Hepatocyte (in vitro differentiated cells): Measurements from ENCODE around the gene MTRFR. TPM values are rescaled to one million over a fixed set of nuclear protein-coding genes. Genes with fewer than 3 reads are reported as not detected.
A peak's percentile ranks its signal among the peaks of the same experiment; 100 is the strongest.

Experiments
- DNase-seq: peaks from one replicate; pipeline ENCODE4 v3.0.0-alpha.2; 2016; ENCODE audit warnings: low spot score
- H2AFZ ChIP-seq: fragments of 200-600 bp; sonication (generic); 2 replicates; pipeline ENCODE4 v1.6.0; 2016; ENCODE audit warnings: antibody characterized with exemption, mild to moderate bottlenecking
- H3K27ac ChIP-seq: fragments of 200-600 bp; sonication (generic); 2 replicates; pipeline ENCODE4 v1.5.1; 2016; ENCODE audit warnings: mild to moderate bottlenecking
- H3K27me3 ChIP-seq: fragments of 200-600 bp; sonication (generic); 2 replicates; pipeline ENCODE4 v1.6.1; 2016
- H3K36me3 ChIP-seq: fragments of 200-600 bp; sonication (generic); replicated peaks from 2 replicates; pipeline ENCODE4 v1.5.1; 2016; ENCODE audit warnings: low read depth; ENCODE audit not compliant: insufficient read depth
- H3K4me1 ChIP-seq: fragments of 200-600 bp; sonication (generic); 2 replicates; pipeline ENCODE4 v1.5.1; 2016; ENCODE audit warnings: mild to moderate bottlenecking, moderate library complexity; ENCODE audit not compliant: insufficient read depth
- H3K4me2 ChIP-seq: fragments of 200-600 bp; sonication (generic); 2 replicates; pipeline ENCODE4 v1.6.0; 2016
- H3K4me3 ChIP-seq: fragments of 200-600 bp; sonication (generic); 2 replicates; pipeline ENCODE4 v1.5.1; 2016; ENCODE audit warnings: mild to moderate bottlenecking
- H3K79me2 ChIP-seq: fragments of 200-600 bp; sonication (generic); 2 replicates; pipeline ENCODE4 v1.6.0; 2017; ENCODE audit warnings: mild to moderate bottlenecking
- H3K9me2 ChIP-seq: fragments of 200-600 bp; sonication (generic); replicated peaks from 2 replicates; pipeline ENCODE4 v1.6.0; 2017; ENCODE audit warnings: mild to moderate bottlenecking; ENCODE audit not compliant: insufficient read depth
- H3K9me3 ChIP-seq: fragments of 200-600 bp; sonication (generic); 2 replicates; pipeline ENCODE4 v1.5.1; 2016; ENCODE audit warnings: low read depth, mild to moderate bottlenecking
- H4K20me1 ChIP-seq: fragments of 200-600 bp; sonication (generic); 2 replicates; pipeline ENCODE4 v1.6.0; 2016; ENCODE audit warnings: mild to moderate bottlenecking; ENCODE audit not compliant: insufficient read depth, poor library complexity, severe bottlenecking
- EZH2 ChIP-seq: fragments of 200-600 bp; sonication (generic); IDR thresholded peaks from 2 replicates; pipeline ENCODE4 v1.6.1; 2016; ENCODE audit warnings: antibody characterized with exemption, mild to moderate bottlenecking, borderline replicate concordance
- EZH2phosphoT487 ChIP-seq: fragments of 200-600 bp; sonication (generic); IDR thresholded peaks from one replicate; pipeline ENCODE4 v1.6.1; 2018; ENCODE audit warnings: antibody characterized with exemption, mild to moderate bottlenecking, low read depth, moderate library complexity; ENCODE audit not compliant: unreplicated experiment, severe bottlenecking
- WGBS: methylation state at CpG from one replicate; pipeline ENCODE4 v1.1.6; 2016; ENCODE audit warnings: low lambda C conversion rate; ENCODE audit errors: missing lambda C conversion rate; 5-methylcytosine and 5-hydroxymethylcytosine counted together
- polyA plus RNA-seq: library from polyadenylated mRNA; unstranded; fragments of >200 nt; fragmentation: Nextera tagmentation; extraction: Ambion mirVana; gene quantifications from 2 replicates; pipeline ENCODE4 v1.2.1, GENCODE V29; 2016
- total RNA-seq: library from RNA; depleted of rRNA; stranded (reverse); fragments of >200 nt; gene quantifications from 2 replicates; pipeline ENCODE4 v1.2.3, GENCODE V29; 2014
- TF ChIP-seq, protein P1 (sequence below): fragments of 200-600 bp; sonication (generic); IDR thresholded peaks from 2 replicates; pipeline ENCODE4 v1.5.1; 2016; ENCODE audit warnings: antibody characterized with exemption, mild to moderate bottlenecking; ENCODE audit not compliant: poor library complexity

The MTRFR gene
- total and polyA plus RNA-seq, 2 experiments from 2014 or later = 13.3 to 13.8 TPM

DNA sequence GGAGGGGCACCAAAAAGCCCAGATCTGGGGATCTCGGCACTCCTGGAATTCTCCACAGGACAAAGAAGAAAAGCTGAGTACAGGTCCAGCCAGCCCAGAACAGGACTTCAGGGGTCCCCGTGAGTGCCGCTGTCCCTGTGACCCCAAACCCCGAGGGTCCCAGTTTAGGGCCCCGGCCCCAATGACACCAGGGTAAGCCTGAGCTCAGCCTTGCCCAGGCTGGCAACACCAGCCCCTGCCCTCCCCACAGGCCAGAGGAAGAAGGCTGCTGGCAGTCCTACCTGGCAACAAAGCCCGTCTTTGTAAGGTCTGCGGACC, 36.6 kb downstream of the MTRFR start:
- Histone ChIP-seq H4K20me1 (peaks cover 23% of the 10 kb centered on the region), H3K4me1 (peaks cover 16% of the 10 kb centered on the region), H3K79me2 (peaks cover 62% of the 10 kb centered on the region), H3K27ac (peak overlapping the region; percentile 96), H3K36me3 (no peaks in the 10 kb centered on the region), H3K4me2 (peak overlapping the region; percentile 98), H2AFZ (peak overlapping the region; percentile 9), H3K27me3 (no peaks in the 10 kb centered on the region), H3K9me3 (no peaks in the 10 kb centered on the region), H3K9me2 (no peaks in the 10 kb centered on the region), H3K4me3 (peak overlapping the region; percentile 78)
- WGBS = 2% methylated on average over 6 of the region's 7 CpGs
- no peak for DNase-seq
- no peak for TF ChIP-seq EZH2phosphoT487
- TF ChIP-seq, protein P1, sequence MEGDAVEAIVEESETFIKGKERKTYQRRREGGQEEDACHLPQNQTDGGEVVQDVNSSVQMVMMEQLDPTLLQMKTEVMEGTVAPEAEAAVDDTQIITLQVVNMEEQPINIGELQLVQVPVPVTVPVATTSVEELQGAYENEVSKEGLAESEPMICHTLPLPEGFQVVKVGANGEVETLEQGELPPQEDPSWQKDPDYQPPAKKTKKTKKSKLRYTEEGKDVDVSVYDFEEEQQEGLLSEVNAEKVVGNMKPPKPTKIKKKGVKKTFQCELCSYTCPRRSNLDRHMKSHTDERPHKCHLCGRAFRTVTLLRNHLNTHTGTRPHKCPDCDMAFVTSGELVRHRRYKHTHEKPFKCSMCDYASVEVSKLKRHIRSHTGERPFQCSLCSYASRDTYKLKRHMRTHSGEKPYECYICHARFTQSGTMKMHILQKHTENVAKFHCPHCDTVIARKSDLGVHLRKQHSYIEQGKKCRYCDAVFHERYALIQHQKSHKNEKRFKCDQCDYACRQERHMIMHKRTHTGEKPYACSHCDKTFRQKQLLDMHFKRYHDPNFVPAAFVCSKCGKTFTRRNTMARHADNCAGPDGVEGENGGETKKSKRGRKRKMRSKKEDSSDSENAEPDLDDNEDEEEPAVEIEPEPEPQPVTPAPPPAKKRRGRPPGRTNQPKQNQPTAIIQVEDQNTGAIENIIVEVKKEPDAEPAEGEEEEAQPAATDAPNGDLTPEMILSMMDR = no peak
- no peak for TF ChIP-seq EZH2

DNA sequence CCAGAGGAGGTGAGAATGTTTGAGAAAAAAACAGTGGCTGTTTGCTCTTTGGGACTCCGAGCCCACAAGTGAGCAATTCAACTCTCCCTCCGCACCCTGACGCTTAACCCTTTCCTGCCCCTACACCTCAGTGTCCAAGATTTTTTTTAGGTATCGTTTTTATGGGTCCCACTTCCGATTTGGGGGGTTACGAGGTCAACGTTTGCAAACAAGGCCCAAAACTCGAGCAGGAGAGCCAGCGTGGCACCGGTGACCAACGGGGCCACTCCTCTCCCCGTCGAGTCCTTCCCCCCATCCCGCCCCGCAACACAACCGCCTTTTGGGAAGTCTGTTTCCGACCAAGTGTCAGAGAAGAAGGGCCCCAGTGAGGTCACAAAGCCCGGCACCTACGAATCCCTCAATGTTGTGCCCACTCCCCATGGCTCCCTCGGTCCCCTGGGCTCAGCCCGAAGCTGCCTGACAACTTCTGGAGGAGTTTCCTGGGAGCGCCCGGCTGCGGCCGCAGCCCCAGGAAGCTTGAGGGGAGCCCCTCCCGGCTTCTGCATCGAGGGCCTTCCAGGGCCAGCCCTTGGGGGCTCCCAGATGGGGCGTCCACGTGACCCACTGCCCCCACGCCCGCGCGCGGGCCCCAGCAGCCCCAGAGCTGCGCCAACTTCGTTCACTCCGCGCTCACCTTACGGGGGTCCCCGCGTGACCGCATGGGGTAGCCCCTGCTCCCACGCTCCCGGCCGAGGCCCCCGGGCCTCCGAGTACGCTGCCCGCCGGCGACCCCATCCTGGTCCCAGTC, 37.2 kb downstream of the MTRFR start:
- peak; percentile 39 for DNase-seq
- H2AFZ ChIP-seq = peak overlapping the region; percentile 9
- no peaks in the 10 kb centered on the region for H3K36me3 ChIP-seq
- peaks cover 62% of the 10 kb centered on the region for H3K79me2 ChIP-seq
- H3K9me3 ChIP-seq = no peaks in the 10 kb centered on the region
- TF ChIP-seq EZH2phosphoT487 (no peak), EZH2 (no peak)
- TF ChIP-seq, protein P1 = no peak
- peak overlapping the region; percentile 78 for H3K4me3 ChIP-seq
- H3K4me2 ChIP-seq = peak overlapping the region; percentile 98
- peak overlapping the region; percentile 96 for H3K27ac ChIP-seq
- peaks cover 23% of the 10 kb centered on the region for H4K20me1 ChIP-seq
- 3% methylated on average over 36 of the region's 51 CpGs for WGBS
- H3K4me1 ChIP-seq = peaks cover 16% of the 10 kb centered on the region
- H3K27me3 ChIP-seq = no peaks in the 10 kb centered on the region
- H3K9me2 ChIP-seq = no peaks in the 10 kb centered on the region

DNA sequence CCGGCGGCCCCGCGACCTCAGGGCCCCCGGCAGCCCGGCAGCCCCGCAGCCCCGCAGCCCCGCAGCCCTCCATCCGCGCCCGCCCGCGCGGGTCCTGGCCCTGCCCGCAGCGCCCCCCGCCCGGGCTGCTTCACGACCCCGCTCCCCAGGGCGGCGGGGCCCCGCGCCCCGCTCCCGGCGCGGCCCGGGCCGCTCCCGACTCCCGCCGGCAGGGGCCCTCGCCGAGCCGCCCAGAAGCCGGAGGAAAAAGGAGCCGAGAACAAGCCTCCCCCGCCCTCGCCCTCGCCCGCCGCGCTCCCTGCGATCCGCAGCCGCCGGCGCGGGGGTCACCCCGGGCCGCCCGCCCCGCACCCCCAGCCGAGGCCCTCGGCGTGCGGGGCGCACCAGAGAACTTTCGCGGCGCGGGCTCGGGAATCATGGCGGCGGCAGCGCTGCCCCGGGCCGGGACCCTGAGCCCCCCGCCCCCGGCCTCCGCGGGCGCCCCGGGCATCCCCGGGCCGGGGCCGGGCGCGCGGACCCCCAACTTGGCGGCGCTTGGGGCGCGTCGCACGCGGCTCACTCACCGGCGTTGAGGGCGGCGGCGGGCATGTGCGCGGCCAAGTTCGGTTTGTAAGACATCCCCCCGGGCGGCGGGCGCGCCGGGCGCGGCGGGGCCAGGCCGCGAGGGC, 37.9 kb downstream of the MTRFR start:
- peak; percentile 90 for DNase-seq
- 0% methylated on average over 8 of the region's 108 CpGs for WGBS

More for the DNA sequence above, 37.9 kb downstream of the MTRFR start:
- H3K4me3 ChIP-seq = peak overlapping the region; percentile 78
- H3K79me2 ChIP-seq = peaks cover 62% of the 10 kb centered on the region
- H2AFZ ChIP-seq = no peak overlapping the region
- H3K27me3 ChIP-seq = no peaks in the 10 kb centered on the region
- H3K27ac ChIP-seq = peak overlapping the region; percentile 96
- TF ChIP-seq EZH2phosphoT487 (no peak), EZH2 (no peak)
- TF ChIP-seq, protein P1 = peak; percentile 44
- H3K9me3 ChIP-seq = no peaks in the 10 kb centered on the region
- peak overlapping the region; percentile 98 for H3K4me2 ChIP-seq
- H3K4me1 ChIP-seq = peaks cover 16% of the 10 kb centered on the region
- H3K9me2 ChIP-seq = no peaks in the 10 kb centered on the region
- no peaks in the 10 kb centered on the region for H3K36me3 ChIP-seq
- peaks cover 23% of the 10 kb centered on the region for H4K20me1 ChIP-seq
